Heart left ventricle (tissue), 16 donors: Measurements from ENCODE around the gene CDKL5. TPM values are rescaled to one million over a fixed set of nuclear protein-coding genes. Genes with fewer than 3 reads are reported as not detected.

Experiments used
- ATAC-seq, 4 donors: fragments of 200-7000 bp; cut with Tn5 transposase; one replicate each; pipeline ENCODE4 v1.9.1; 2020 to 2022; ENCODE audit warnings: moderate library complexity in 4 of 4, mild to moderate bottlenecking in 3 of 4, moderate number of reproducible peaks in 1 of 4
- DNase-seq, 5 donors: peaks; one replicate each; pipeline ENCODE4 v3.0.0-alpha.2; 2020
- H3K27ac ChIP-seq, 12 donors: fragments of 200-600 bp; sonication (generic) in 4 of 12; one replicate each; pipeline versions ENCODE4 v1.5.0 to v1.8.0; 2016 to 2022; ENCODE audit warnings: mild to moderate bottlenecking in 2 of 12
- H3K27me3 ChIP-seq, 9 donors: fragments of 200-600 bp; sonication (generic) in 2 of 9; one replicate each; pipeline versions ENCODE4 v1.5.1 to v1.8.0; 2016 to 2022; ENCODE audit warnings: mild to moderate bottlenecking in 3 of 9
- H3K36me3 ChIP-seq, 9 donors: fragments of 200-600 bp; sonication (generic) in 2 of 9; one replicate each; pipeline versions ENCODE4 v1.5.0 to v1.8.0; 2018 to 2022; ENCODE audit warnings: mild to moderate bottlenecking in 2 of 9
- H3K4me1 ChIP-seq, 12 donors: fragments of 200-600 bp; sonication (generic) in 4 of 12; one replicate each; pipeline versions ENCODE4 v1.5.0 to v1.8.0; 2016 to 2022; ENCODE audit warnings: mild to moderate bottlenecking in 3 of 12
- H3K4me3 ChIP-seq, 12 donors: fragments of 200-600 bp; sonication (generic) in 4 of 12; one replicate each; pipeline versions ENCODE4 v1.5.0 to v1.8.0; 2017 to 2022; ENCODE audit warnings: mild to moderate bottlenecking in 9 of 12, moderate library complexity in 4 of 12
- H3K9me3 ChIP-seq, 12 donors: fragments of 200-600 bp; sonication (generic) in 4 of 12; one replicate each; pipeline versions ENCODE4 v1.5.0 to v1.8.0; 2016 to 2022; ENCODE audit warnings: mild to moderate bottlenecking in 1 of 12
- CTCF ChIP-seq, 12 donors: fragments of 200-600 bp; sonication (generic) in 4 of 12; IDR thresholded peaks; one replicate each; pipeline versions ENCODE4 v1.5.0 to v1.8.0; 2018 to 2022; ENCODE audit warnings: antibody characterized with exemption in 12 of 12, mild to moderate bottlenecking in 5 of 12
- POLR2A ChIP-seq, 2 donors: fragments of 450-650 bp; IDR thresholded peaks; one replicate each; pipeline ENCODE4 v1.6.1; 2017; ENCODE audit warnings: antibody characterized with exemption in 2 of 2, mild to moderate bottlenecking in 2 of 2, moderate library complexity in 2 of 2
- WGBS, 4 donors: extraction: QIAGEN DNeasy Blood & Tissue Kit in 2 of 4; methylation state at CpG; one replicate each; pipeline versions ENCODE4 v1.1.5 to v1.1.7; 2013 to 2018; 5-methylcytosine and 5-hydroxymethylcytosine counted together
- intact Hi-C, 10 donors: fragments of 100-400 bp; cut with DNase I; formaldehyde crosslinking; loops; one replicate each; pipeline versions ENCODE4 v1.11.1 to v1.14.2; 2022
- polyA plus RNA-seq, 2 donors: library from polyadenylated mRNA; stranded (reverse); fragments of 200-250 nt; gene quantifications; one replicate each; pipeline ENCODE4 v1.2.3, GENCODE V29; 2013
- total RNA-seq, 9 donors: library from RNA; depleted of rRNA in 2 of 9; stranded (reverse); fragments of >200 nt in 2 of 9; fragmentation: NEBNext Ultra II Directional in 3 of 9; extraction: Animal tissue kit (Norgen Biotek cat#: 25700) in 3 of 9; gene quantifications; one replicate each; pipeline versions ENCODE4 v1.1.0 to v1.2.4, GENCODE V29; 2016 to 2023
- donor health status: ischemic (EF 13 %, LVEDD 7.1; RV severe dilation, severe dysfunction).
- donor health status: healthy with polysubstance abuse.
- donor health status: DM: no; HTN: yes; CAD: no.
- donor health status: DM: no; HTN: no; CAD: no.
- donor health status: ischemic (EF 25% LVEDD 6.9; RV normal size, moderate dysfunction).
- donor health status: ischemic (EF 25% LVEDD 5.7; RV mildly dilated, moderate dysfunction).
- donor health status: healthy.
- donor health status: DM: yes; HTN: yes; CAD: no.
- donor health status: ischemic (EF 35%, LVEDD 5.7; RV mildly dilated, moderate dysfunction).
- donor health status: nonischemic (EF 11% LVEDD 7.7; RV severe dilation, severe dysfunction).
- donor health status: DM: yes; HTN: yes; CAD: no.
- donor health status: PGD.
- donor health status: ischemic (EF 29% LVEDD 5.4; RV normal size, mild dysfunction).
- donor health status: nonischemic (EF 23%, LVEDD 6.1; RV moderate dilation, normal function).

The CDKL5 gene
- total and polyA plus RNA-seq, 11 donors = 3.0 to 12.5 (median 9.3) TPM

GRCh38 chrX:18543738-18544137, 118.3 kb downstream of the CDKL5 start:
- Histone ChIP-seq H3K36me3 (no peaks in the 10 kb centered on the region), H3K27me3 (peaks cover 0 to 7% (median 0%) of the 10 kb centered on the region in 9 donors), H3K9me3 (peaks cover 0 to 3% (median 0%) of the 10 kb centered on the region in 12 donors), H3K4me1 (peaks cover 0 to 4% (median 0%) of the 10 kb centered on the region in 12 donors), H3K27ac (no peak overlapping the region), H3K4me3 (no peak overlapping the region)
- 91 to 100% (median 92%) methylated on average over 1 of the region's 1 CpG for WGBS, 4 donors
- ATAC-seq = peak in 1 of 4 donors; percentile 24
- intact Hi-C loops = no loop called here
- DNase-seq = no peak
- TF ChIP-seq CTCF (IDR thresholded peaks at IDR 0.05) = no peak
- no peak for TF ChIP-seq POLR2A (IDR thresholded peaks at IDR 0.05)

GRCh38 chrX:18545771-18546170, 120.4 kb downstream of the CDKL5 start:
- DNase-seq (no peak), ATAC-seq (no peak)
- TF ChIP-seq POLR2A (IDR thresholded peaks at IDR 0.05) (no peak), CTCF (IDR thresholded peaks at IDR 0.05) (no peak)
- intact Hi-C loops = no loop called here
- no peaks in the 10 kb centered on the region for H3K36me3 ChIP-seq
- peaks cover 0 to 7% (median 0%) of the 10 kb centered on the region in 9 donors for H3K27me3 ChIP-seq
- WGBS, 4 donors = 92 to 98% (median 97%) methylated on average over 2 of the region's 2 CpGs
- no peak overlapping the region for H3K27ac ChIP-seq
- H3K4me1 ChIP-seq = peaks cover 0 to 4% (median 0%) of the 10 kb centered on the region in 12 donors
- H3K9me3 ChIP-seq = no peaks in the 10 kb centered on the region
- no peak overlapping the region for H3K4me3 ChIP-seq

GRCh38 chrX:18548996-18549395, 123.6 kb downstream of the CDKL5 start:
- H3K27ac ChIP-seq = no peak overlapping the region
- H3K27me3 ChIP-seq = peaks cover 0 to 7% (median 0%) of the 10 kb centered on the region in 9 donors
- ATAC-seq = no peak
- H3K36me3 ChIP-seq = no peaks in the 10 kb centered on the region
- H3K9me3 ChIP-seq = no peaks in the 10 kb centered on the region
- TF ChIP-seq CTCF (IDR thresholded peaks at IDR 0.05) (no peak), POLR2A (IDR thresholded peaks at IDR 0.05) (no peak)
- intact Hi-C loops = no loop called here
- H3K4me1 ChIP-seq = no peaks in the 10 kb centered on the region
- WGBS, 4 donors = 88 to 94% (median 89%) methylated on average over 3 of the region's 3 CpGs
- no peak overlapping the region for H3K4me3 ChIP-seq
- DNase-seq = no peak

- Histone ChIP-seq H3K27me3 (peaks cover 0 to 5% (median 0%) of the 10 kb centered on the region in 9 donors), H3K27ac (no peak overlapping the region), H3K36me3 (no peaks in the 10 kb centered on the region), H3K4me1 (no peaks in the 10 kb centered on the region), H3K9me3 (no peaks in the 10 kb centered on the region), H3K4me3 (no peak overlapping the region)
- no peak for TF ChIP-seq CTCF (IDR thresholded peaks at IDR 0.05)
- no peak for TF ChIP-seq POLR2A (IDR thresholded peaks at IDR 0.05)
- intact Hi-C loops = no loop called here
- no peak for ATAC-seq
- DNase-seq = no peak
- WGBS, 4 donors = 42 to 93% (median 84%) methylated on average over 1 of the region's 1 CpG
Observed at GRCh38 chrX:18549643-18550042, 124.2 kb downstream of the CDKL5 start.
